Smooth muscle cell (in vitro differentiated cells): ENCODE results near the gene EIF2B2. TPM values are rescaled to one million over a fixed set of nuclear protein-coding genes. Genes with fewer than 3 reads are reported as not detected.

Experiments
- DNase-seq: peaks from one replicate; lab custom pipeline; 2025; ENCODE audit not compliant: unreplicated experiment; lab: John Stamatoyannopoulos, UW
- H2AFZ ChIP-seq: fragments of 200-600 bp; sonication (generic); 2 replicates; pipeline ENCODE4 v1.6.0; 2016; ENCODE audit warnings: antibody characterized with exemption, low read depth, mild to moderate bottlenecking
- H3F3A ChIP-seq: fragments of 200-600 bp; sonication (generic); 2 replicates; pipeline ENCODE4 v1.6.0; 2017; ENCODE audit warnings: antibody characterized with exemption, low read depth
- H3K27ac ChIP-seq: fragments of 200-600 bp; sonication (generic); 2 replicates; pipeline ENCODE4 v1.5.1; 2016; ENCODE audit warnings: low read depth, mild to moderate bottlenecking
- H3K27me3 ChIP-seq: fragments of 200-600 bp; sonication (generic); 2 replicates; pipeline ENCODE4 v1.6.1; 2016; ENCODE audit warnings: low read depth, mild to moderate bottlenecking
- H3K36me3 ChIP-seq: fragments of 200-600 bp; sonication (generic); 2 replicates; pipeline ENCODE4 v1.5.1; 2016; ENCODE audit warnings: low read depth
- H3K4me1 ChIP-seq: fragments of 200-600 bp; sonication (generic); 2 replicates; pipeline ENCODE4 v1.5.1; 2016; ENCODE audit warnings: low read depth
- H3K4me2 ChIP-seq: fragments of 200-600 bp; sonication (generic); 2 replicates; pipeline ENCODE4 v1.6.0; 2016; ENCODE audit warnings: mild to moderate bottlenecking
- H3K4me3 ChIP-seq: fragments of 200-600 bp; sonication (generic); 2 replicates; pipeline ENCODE4 v1.5.1; 2016; ENCODE audit warnings: mild to moderate bottlenecking
- H3K79me2 ChIP-seq: fragments of 200-600 bp; sonication (generic); 2 replicates; pipeline ENCODE4 v1.6.0; 2016; ENCODE audit warnings: low read depth, mild to moderate bottlenecking
- H3K9ac ChIP-seq: fragments of 200-600 bp; sonication (generic); 2 replicates; pipeline ENCODE4 v1.6.0; 2016; ENCODE audit warnings: low read depth
- H3K9me3 ChIP-seq: fragments of 200-600 bp; sonication (generic); replicated peaks from 2 replicates; pipeline ENCODE4 v1.5.1; 2016; ENCODE audit warnings: low read depth
- H4K20me1 ChIP-seq: fragments of 200-600 bp; sonication (generic); 2 replicates; pipeline ENCODE4 v1.6.0; 2016; ENCODE audit warnings: low read depth
- WGBS: methylation state at CpG from one replicate; pipeline ENCODE4 v1.1.7; 2016; ENCODE audit warnings: low lambda C conversion rate; 5-methylcytosine and 5-hydroxymethylcytosine counted together
- polyA plus RNA-seq: library from polyadenylated mRNA; unstranded; fragments of >200 nt; fragmentation: Nextera tagmentation; extraction: Ambion mirVana; gene quantifications from 2 replicates; pipeline ENCODE4 v1.2.1, GENCODE V29; 2016
- total RNA-seq: library from RNA; depleted of rRNA; stranded (reverse); fragments of >200 nt; gene quantifications from 2 replicates; pipeline ENCODE4 v1.2.3, GENCODE V29; 2014
- TF ChIP-seq, protein P1 (sequence below): fragments of 200-600 bp; sonication (generic); IDR thresholded peaks from 2 replicates; pipeline ENCODE4 v1.5.1; 2017; ENCODE audit warnings: borderline replicate concordance, mild to moderate bottlenecking, antibody characterized with exemption; ENCODE audit not compliant: insufficient read depth, poor library complexity, severe bottlenecking

The EIF2B2 gene
- total and polyA plus RNA-seq, 2 experiments from 2014 or later = 38.0 to 71.2 TPM

DNA sequence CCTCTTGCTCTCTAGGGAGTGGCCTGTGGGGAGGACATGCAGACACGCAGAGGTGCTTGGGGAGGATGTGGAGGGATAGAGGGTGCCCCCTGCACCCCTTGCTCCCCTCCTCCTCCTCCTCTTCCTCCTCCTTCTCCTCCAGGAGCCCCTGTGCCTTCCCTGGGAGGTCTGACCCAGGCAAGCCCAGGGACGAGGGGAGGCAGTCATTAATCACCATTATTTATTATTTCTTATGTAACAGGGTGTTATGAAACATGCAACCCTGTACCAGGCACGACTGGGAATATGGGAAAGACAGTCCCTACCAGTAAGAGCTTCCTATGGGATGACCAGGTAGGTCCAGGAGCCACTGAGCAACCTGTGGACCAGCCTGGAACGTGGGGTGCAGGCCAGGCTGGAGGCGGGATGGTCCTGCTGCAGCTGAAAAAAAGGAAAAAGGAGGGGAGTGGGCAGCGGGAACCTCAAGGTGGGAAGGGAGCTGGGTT is 24.8 kb upstream of the EIF2B2 start:
- Histone ChIP-seq H3K27ac (no peak overlapping the region), H4K20me1 (no peaks in the 10 kb centered on the region), H3K4me3 (no peak overlapping the region), H3K27me3 (no peaks in the 10 kb centered on the region), H3K4me2 (no peak overlapping the region), H3K4me1 (peaks cover 28% of the 10 kb centered on the region), H3K36me3 (no peaks in the 10 kb centered on the region), H3K9me3 (no peaks in the 10 kb centered on the region), H3K79me2 (no peaks in the 10 kb centered on the region), H2AFZ (no peak overlapping the region), H3K9ac (no peak overlapping the region), H3F3A (no peaks in the 10 kb centered on the region)
- no peak for DNase-seq
- 74% methylated on average over 6 of the region's 6 CpGs for WGBS
- TF ChIP-seq, protein P1, sequence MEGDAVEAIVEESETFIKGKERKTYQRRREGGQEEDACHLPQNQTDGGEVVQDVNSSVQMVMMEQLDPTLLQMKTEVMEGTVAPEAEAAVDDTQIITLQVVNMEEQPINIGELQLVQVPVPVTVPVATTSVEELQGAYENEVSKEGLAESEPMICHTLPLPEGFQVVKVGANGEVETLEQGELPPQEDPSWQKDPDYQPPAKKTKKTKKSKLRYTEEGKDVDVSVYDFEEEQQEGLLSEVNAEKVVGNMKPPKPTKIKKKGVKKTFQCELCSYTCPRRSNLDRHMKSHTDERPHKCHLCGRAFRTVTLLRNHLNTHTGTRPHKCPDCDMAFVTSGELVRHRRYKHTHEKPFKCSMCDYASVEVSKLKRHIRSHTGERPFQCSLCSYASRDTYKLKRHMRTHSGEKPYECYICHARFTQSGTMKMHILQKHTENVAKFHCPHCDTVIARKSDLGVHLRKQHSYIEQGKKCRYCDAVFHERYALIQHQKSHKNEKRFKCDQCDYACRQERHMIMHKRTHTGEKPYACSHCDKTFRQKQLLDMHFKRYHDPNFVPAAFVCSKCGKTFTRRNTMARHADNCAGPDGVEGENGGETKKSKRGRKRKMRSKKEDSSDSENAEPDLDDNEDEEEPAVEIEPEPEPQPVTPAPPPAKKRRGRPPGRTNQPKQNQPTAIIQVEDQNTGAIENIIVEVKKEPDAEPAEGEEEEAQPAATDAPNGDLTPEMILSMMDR = no peak

DNA sequence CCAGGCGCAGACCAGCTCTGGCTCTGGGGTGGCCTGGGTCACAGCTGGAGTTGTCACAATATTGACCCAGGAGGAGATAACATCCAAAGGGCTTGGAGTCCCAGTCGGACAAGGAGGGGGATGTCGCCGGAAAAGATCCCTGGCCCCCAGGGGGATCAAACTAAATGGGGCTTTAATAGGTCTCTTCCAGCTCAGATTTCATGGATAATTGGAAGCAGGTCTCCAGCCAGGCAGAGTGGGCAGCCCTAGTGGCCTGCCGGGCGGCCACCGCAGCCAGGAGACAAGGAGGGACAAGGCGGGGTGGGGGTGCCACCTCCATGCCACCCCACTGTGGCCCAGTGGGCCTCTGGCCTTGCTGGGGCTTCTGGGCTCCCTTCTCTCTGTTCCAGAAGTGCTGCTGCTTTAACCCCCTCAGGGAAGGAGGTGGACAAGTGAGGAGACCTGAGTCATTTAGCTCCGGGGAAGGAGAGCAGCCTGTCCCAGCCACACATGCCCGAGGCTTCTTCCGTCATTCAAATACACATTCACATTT is 24.2 kb upstream of the EIF2B2 start:
- Histone ChIP-seq H3K9ac (no peak overlapping the region), H3K4me3 (no peak overlapping the region), H3K4me2 (no peak overlapping the region), H3K9me3 (no peaks in the 10 kb centered on the region), H3K4me1 (peaks cover 28% of the 10 kb centered on the region), H3K36me3 (no peaks in the 10 kb centered on the region), H4K20me1 (no peaks in the 10 kb centered on the region), H2AFZ (no peak overlapping the region), H3K27ac (no peak overlapping the region), H3K79me2 (no peaks in the 10 kb centered on the region), H3K27me3 (no peaks in the 10 kb centered on the region), H3F3A (no peaks in the 10 kb centered on the region)
- 32% methylated on average over 11 of the region's 11 CpGs for WGBS
- TF ChIP-seq, protein P1 = no peak
- no peak for DNase-seq

DNA sequence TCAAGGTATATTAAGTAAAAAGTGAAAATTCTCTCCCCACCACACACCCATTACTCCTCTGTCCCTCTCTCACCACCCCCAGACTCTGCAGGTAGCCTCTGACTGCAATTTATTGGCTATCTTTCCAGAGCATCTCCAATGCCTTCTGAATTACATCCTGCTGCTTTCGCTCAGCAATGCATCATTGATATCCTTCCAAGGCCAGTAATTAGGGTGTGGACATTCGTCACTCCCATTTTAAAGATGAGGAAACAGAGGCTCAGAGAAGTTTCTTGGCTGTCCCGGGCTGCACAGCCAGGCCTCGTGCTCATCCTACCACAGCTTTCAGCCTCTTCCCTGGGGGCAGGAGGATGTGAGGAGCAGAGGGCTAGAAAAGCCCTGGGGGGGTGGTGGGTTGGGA is 23.7 kb upstream of the EIF2B2 start:
- no peaks in the 10 kb centered on the region for H3K79me2 ChIP-seq
- 64% methylated on average over 4 of the region's 4 CpGs for WGBS
- H3K4me3 ChIP-seq = no peak overlapping the region
- no peaks in the 10 kb centered on the region for H3F3A ChIP-seq
- no peak overlapping the region for H3K4me2 ChIP-seq
- TF ChIP-seq, protein P1 = no peak
- no peaks in the 10 kb centered on the region for H3K9me3 ChIP-seq
- H3K27ac ChIP-seq = no peak overlapping the region
- no peak overlapping the region for H3K9ac ChIP-seq
- no peak overlapping the region for H2AFZ ChIP-seq
- H4K20me1 ChIP-seq = no peaks in the 10 kb centered on the region
- DNase-seq = no peak
- no peaks in the 10 kb centered on the region for H3K36me3 ChIP-seq
- H3K4me1 ChIP-seq = peaks cover 28% of the 10 kb centered on the region
- H3K27me3 ChIP-seq = no peaks in the 10 kb centered on the region
